HTERT RPE-1 (cell line): Measurements from ENCODE around the gene CISH.

ENCODE experiments used
- in situ Hi-C: fragments of 300-500 bp; cut with MboI; formaldehyde crosslinking; loops from 4 replicates; pipeline ENCODE4 v1.14.3; 2020; ENCODE audit warnings: low sequenced_read_pairs

CISH gene

GRCh38 chr3:50637945-50638344 is 26.4 kb upstream of the CISH start:
- in situ Hi-C loops: no loop called here

- in situ Hi-C loops: no loop called here
Measured at GRCh38 chr3:50637011-50637410, 25.4 kb upstream of the CISH start.

GRCh38 chr3:50635066-50635465 is 23.5 kb upstream of the CISH start:
- in situ Hi-C loops: no loop called here

GRCh38 chr3:50633230-50633790 is 21.7 kb upstream of the CISH start:
- in situ Hi-C loops: no loop called here

- in situ Hi-C loops: no loop called here
Measured at GRCh38 chr3:50632450-50632849, 20.9 kb upstream of the CISH start.

GRCh38 chr3:50630877-50631276 is 19.3 kb upstream of the CISH start:
- in situ Hi-C loops: no loop called here

- in situ Hi-C loops: no loop called here
Measured at GRCh38 chr3:50630394-50630793, 18.8 kb upstream of the CISH start.

GRCh38 chr3:50628601-50629000 is 17.0 kb upstream of the CISH start:
- in situ Hi-C loops: no loop called here

GRCh38 chr3:50627407-50628051 is 16.0 kb upstream of the CISH start:
- in situ Hi-C loops: no loop called here

GRCh38 chr3:50626401-50626800 is 14.8 kb upstream of the CISH start:
- in situ Hi-C loops: no loop called here

- in situ Hi-C loops: no loop called here
Measured at GRCh38 chr3:50625231-50626182, 13.9 kb upstream of the CISH start.

GRCh38 chr3:50624634-50625033 is 13.1 kb upstream of the CISH start:
- in situ Hi-C loops: no loop called here

GRCh38 chr3:50623840-50624474 is 12.4 kb upstream of the CISH start:
- in situ Hi-C loops: no loop called here

- in situ Hi-C loops: no loop called here
Measured at GRCh38 chr3:50622881-50623280, 11.3 kb upstream of the CISH start.

GRCh38 chr3:50620820-50621219 is 9.2 kb upstream of the CISH start:
- in situ Hi-C loops: no loop called here

- in situ Hi-C loops: no loop called here
Measured at GRCh38 chr3:50620420-50620819, 8.8 kb upstream of the CISH start.

- in situ Hi-C loops: no loop called here
Measured at GRCh38 chr3:50617911-50618481, 6.4 kb upstream of the CISH start.

GRCh38 chr3:50617096-50617791 is 5.7 kb upstream of the CISH start, which contains the start of gene MAPKAPK3:
MAPKAPK3 (plus strand) TSS chr3:50617151; CDS start chr3:50617566, 415 bp downstream.
- in situ Hi-C loops: no loop called here

GRCh38 chr3:50616770-50617095 is 5.2 kb upstream of the CISH start:
- in situ Hi-C loops: no loop called here

GRCh38 chr3:50616003-50616769 is 4.6 kb upstream of the CISH start:
- in situ Hi-C loops: no loop called here
